ENCODE results near the gene SEC22A. TPM values are rescaled to one million over a fixed set of nuclear protein-coding genes. Genes with fewer than 3 reads are reported as not detected.

The SEC22A gene
- total and polyA plus RNA-seq, 2 of the 8 experiments (the other 6 are each of a cell fraction or from before 2014, with no cell fraction given) = 10.6 to 17.1 TPM

DNA sequence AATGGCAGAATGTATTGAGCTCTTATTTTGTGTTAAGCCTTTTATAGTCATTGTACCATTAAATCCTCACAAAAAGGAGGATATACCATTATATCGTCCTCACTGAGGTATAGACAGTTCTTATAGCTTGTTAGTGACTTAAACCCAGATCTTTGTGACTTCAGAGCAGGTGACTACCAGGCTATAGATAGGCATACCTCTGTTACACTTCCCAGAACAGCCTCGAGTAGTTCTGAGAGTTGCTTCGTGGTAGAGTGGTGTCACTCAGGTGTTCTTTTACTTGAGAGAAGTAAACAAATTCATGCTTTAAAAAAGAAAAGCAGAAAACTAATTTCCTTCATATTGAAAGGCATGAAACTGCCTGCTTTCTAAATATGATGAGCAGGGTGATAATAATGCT is 59.9 kb downstream of the SEC22A start:
- no peak overlapping the region for H3K14ac ChIP-seq (ENCODE audit: insufficient read length)
- no peak overlapping the region for H3K23ac ChIP-seq (ENCODE audit: insufficient read length)
- CTCF ChIA-PET (ENCODE audit: partially characterized antibody) = interaction anchor here (0.7 to 1.1 kb wide), 3 partner anchors 15 to 108 kb away, joined by 3 read pairs; no protein-coding TSS in a partner anchor
- H2BK12ac ChIP-seq (ENCODE audit: low read depth, low read length) = no peak overlapping the region
- no peak overlapping the region for H2AK5ac ChIP-seq (ENCODE audit: low read depth, low read length)
- no peak overlapping the region for H3K9ac ChIP-seq (replicated peaks in 1 of 4; ENCODE audit: extremely low read depth in 1 of 4, low read depth in 3 of 4, low read length in 3 of 4)
- H3K4me3 ChIP-seq (ENCODE audit: extremely low read depth in 1 of 4, insufficient read depth in 2 of 4, low read depth in 3 of 4, low read length in 4 of 4) = no peak overlapping the region
- POLR2A ChIA-PET (ENCODE audit: partially characterized antibody) = no interaction called here
- no peak for DNase-seq (ENCODE audit: low read depth in 1 of 2, low spot score in 2 of 2)
- H3K27ac ChIP-seq (ENCODE audit: low read depth, low read length) = no peak overlapping the region
- H4K8ac ChIP-seq (ENCODE audit: extremely low read depth, insufficient read depth, low read length) = no peak overlapping the region
- no peaks in the 10 kb centered on the region for H3K79me1 ChIP-seq (ENCODE audit: low read depth, low read length)
- H2BK20ac ChIP-seq (ENCODE audit: low read length) = no peak overlapping the region
- H4K20me1 ChIP-seq (replicated peaks in 1 of 2; ENCODE audit: control insufficient read depth in 1 of 2, insufficient read depth in 2 of 2, low read length in 2 of 2) = no peaks in the 10 kb centered on the region
- no peak overlapping the region for H2BK5ac ChIP-seq (ENCODE audit: low read depth, low read length)
- H2BK15ac ChIP-seq (ENCODE audit: low read length) = no peak overlapping the region
- H3K9me3 ChIP-seq (ENCODE audit: insufficient read depth in 2 of 2, low read depth in 1 of 2, low read length in 1 of 2) = no peaks in the 10 kb centered on the region
- no peak overlapping the region for H2AFZ ChIP-seq (ENCODE audit: low read length)
- no peaks in the 10 kb centered on the region for H3K79me2 ChIP-seq (ENCODE audit: control insufficient read depth in 1 of 2, insufficient read depth in 2 of 2, low read length in 2 of 2)
- H3K4ac ChIP-seq (replicated peaks; ENCODE audit: insufficient read length, low read depth, low read length) = no peak overlapping the region
- H3K36me3 ChIP-seq (ENCODE audit: control insufficient read depth in 2 of 4, insufficient read depth in 4 of 4, low read length in 3 of 4) = 0 out of 8 replicates have a peak, but pooled peaks cover 0 to 2% (median 0%) of the 10 kb centered on the region in 4 experiments
- H3K23me2 ChIP-seq (ENCODE audit: low read depth, low read length) = no peaks in the 10 kb centered on the region
- H3K27me3 ChIP-seq (replicated peaks in 1 of 4; ENCODE audit: control insufficient read depth in 3 of 4, extremely low read depth in 1 of 4, insufficient read depth in 3 of 4, low read length in 3 of 4) = no peaks in the 10 kb centered on the region
- WGBS, 2 experiments (ENCODE audit: extremely low coverage in 1 of 2, insufficient coverage in 1 of 2, insufficient read length in 1 of 2, insufficient replicate concordance in 2 of 2, low coverage in 1 of 2, low lambda C conversion rate in 2 of 2, missing lambda C conversion rate in 1 of 2) = 83% methylated on average over 3 of the region's 3 CpGs; no CpG with 5 or more reads in 1 of the 2 experiments
- H3K18ac ChIP-seq (ENCODE audit: extremely low read depth, low read length) = no peak overlapping the region
- no peaks in the 10 kb centered on the region for H3K4me1 ChIP-seq (replicated peaks in 1 of 4; ENCODE audit: control insufficient read depth in 3 of 4, insufficient read depth in 4 of 4, low read length in 3 of 4)
- no peak overlapping the region for H4K5ac ChIP-seq (ENCODE audit: insufficient read length, low read depth, low read length)
- no peak overlapping the region for H2BK120ac ChIP-seq (replicated peaks; ENCODE audit: low read depth, low read length)
- no peak overlapping the region for H4K91ac ChIP-seq (replicated peaks; ENCODE audit: insufficient read length, low read length)
- no peak overlapping the region for H3K4me2 ChIP-seq (ENCODE audit: insufficient read depth in 1 of 2, low read depth in 2 of 2, low read length in 2 of 2)
- no peak overlapping the region for H3K56ac ChIP-seq (replicated peaks; ENCODE audit: insufficient read length, low read depth, low read length)
- no peak for FAIRE-seq
- TF ChIP-seq KDM5A (IDR thresholded peaks at IDR 0.05; ENCODE audit: low read length) (no peak), RXRA (IDR thresholded peaks at IDR 0.05; ENCODE audit: insufficient read depth, low read depth, low read length) (no peak), CREB1 (IDR thresholded peaks at IDR 0.05) (no peak), CHD1 (IDR thresholded peaks at IDR 0.05; ENCODE audit: low read depth, low read length) (no peak), TAF1 (IDR thresholded peaks at IDR 0.05; ENCODE audit: low read depth, low read length) (no peak), JUND (IDR thresholded peaks at IDR 0.05; ENCODE audit: low read length) (no peak), SRF (IDR thresholded peaks at IDR 0.05; ENCODE audit: low read depth, low read length) (no peak), NRF1 (IDR thresholded peaks at IDR 0.05; ENCODE audit: low read depth, low read length) (no peak), RAD21 (IDR thresholded peaks at IDR 0.05 in 1 of 2, conservative IDR thresholded peaks at IDR 0.05 in 1 of 2; ENCODE audit: low read depth in 2 of 2, low read length in 2 of 2) (no peak), POLR2AphosphoS5 (IDR thresholded peaks at IDR 0.05; ENCODE audit: low read depth, low read length) (no peak), SUZ12 (IDR thresholded peaks at IDR 0.05; ENCODE audit: low read length) (no peak)
- TF ChIP-seq, protein P1, sequence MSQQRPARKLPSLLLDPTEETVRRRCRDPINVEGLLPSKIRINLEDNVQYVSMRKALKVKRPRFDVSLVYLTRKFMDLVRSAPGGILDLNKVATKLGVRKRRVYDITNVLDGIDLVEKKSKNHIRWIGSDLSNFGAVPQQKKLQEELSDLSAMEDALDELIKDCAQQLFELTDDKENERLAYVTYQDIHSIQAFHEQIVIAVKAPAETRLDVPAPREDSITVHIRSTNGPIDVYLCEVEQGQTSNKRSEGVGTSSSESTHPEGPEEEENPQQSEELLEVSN (IDR thresholded peaks at IDR 0.05) = no peak
- TF ChIP-seq, protein P2, sequence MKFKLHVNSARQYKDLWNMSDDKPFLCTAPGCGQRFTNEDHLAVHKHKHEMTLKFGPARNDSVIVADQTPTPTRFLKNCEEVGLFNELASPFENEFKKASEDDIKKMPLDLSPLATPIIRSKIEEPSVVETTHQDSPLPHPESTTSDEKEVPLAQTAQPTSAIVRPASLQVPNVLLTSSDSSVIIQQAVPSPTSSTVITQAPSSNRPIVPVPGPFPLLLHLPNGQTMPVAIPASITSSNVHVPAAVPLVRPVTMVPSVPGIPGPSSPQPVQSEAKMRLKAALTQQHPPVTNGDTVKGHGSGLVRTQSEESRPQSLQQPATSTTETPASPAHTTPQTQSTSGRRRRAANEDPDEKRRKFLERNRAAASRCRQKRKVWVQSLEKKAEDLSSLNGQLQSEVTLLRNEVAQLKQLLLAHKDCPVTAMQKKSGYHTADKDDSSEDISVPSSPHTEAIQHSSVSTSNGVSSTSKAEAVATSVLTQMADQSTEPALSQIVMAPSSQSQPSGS (IDR thresholded peaks at IDR 0.05; ENCODE audit: low read length) = no peak
